Adrenal gland (tissue), 5 donors: ENCODE measurements around the gene MLLT3.

Experiments used
- CTCF ChIP-seq, 6 experiments: fragments of 450-650 bp in 4 of 6; fragments of 200-600 bp in 2 of 6; sonication (generic) in 1 of 6; IDR thresholded peaks; 1 replicate in 5 of 6; 2 replicates in 1 of 6; pipeline versions ENCODE4 v1.5.1 to v1.8.0; 2016 to 2021; ENCODE audit warnings: antibody characterized with exemption in 6 of 6, mild to moderate bottlenecking in 2 of 6, moderate library complexity in 1 of 6
- POLR2A ChIP-seq, 2 donors: fragments of 450-650 bp; IDR thresholded peaks; one replicate each; pipeline ENCODE4 v1.6.1; 2017; ENCODE audit warnings: antibody characterized with exemption in 2 of 2, mild to moderate bottlenecking in 2 of 2, moderate library complexity in 1 of 2
- donor health status: DM: no; HTN: no; CAD: no.

DNA sequence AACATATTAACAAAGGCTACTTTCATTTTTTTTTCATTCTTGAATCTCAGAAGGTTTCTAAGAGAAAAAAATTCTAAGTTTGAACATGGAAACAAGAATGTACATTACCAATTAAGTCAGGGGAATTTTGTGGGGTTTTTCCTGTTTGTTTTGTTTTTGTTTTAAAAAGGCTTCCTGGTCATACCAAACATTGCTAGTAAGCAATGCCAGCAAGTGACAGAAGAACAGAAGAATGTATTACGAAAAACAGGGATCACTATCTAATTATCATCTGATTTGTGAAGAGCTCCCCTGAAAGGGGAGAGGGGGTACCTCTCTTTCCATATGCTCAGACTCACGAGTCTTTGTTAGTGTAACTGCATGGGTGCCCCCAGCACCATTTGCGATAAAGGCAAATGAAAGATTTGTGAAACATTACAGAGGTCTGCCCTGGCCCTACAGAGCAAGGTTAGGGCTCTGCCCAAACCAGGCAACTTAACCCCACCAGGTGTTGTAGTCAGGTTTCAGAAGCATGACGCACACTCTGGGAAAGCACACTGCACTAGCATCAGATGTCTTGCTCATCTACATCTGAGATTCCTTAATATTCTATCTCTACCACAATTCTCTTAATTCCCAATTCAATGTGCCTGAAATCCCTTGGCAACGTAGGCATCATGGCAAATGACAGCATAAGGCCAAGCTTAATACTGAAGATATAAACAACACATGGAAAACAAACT, 268.2 kb downstream of the MLLT3 start:
- TF ChIP-seq POLR2A (IDR thresholded peaks at IDR 0.05) = no peak
- TF ChIP-seq CTCF (IDR thresholded peaks at IDR 0.05) = no peak
